Endothelial cell (in vitro differentiated cells): ENCODE data around the gene OOSP1. TPM values are rescaled to one million over a fixed set of nuclear protein-coding genes. Genes with fewer than 3 reads are reported as not detected.

Experiments used
- DNase-seq: peaks from one replicate; pipeline ENCODE4 v3.0.0; 2021; ENCODE audit warnings: low spot score
- H3K27ac Mint-ChIP-seq: one replicate; pipeline ENCODE4 v1.8.0; 2021; ENCODE audit warnings: mixed read lengths, inconsistent platforms; ENCODE audit not compliant: unreplicated experiment
- H3K27me3 Mint-ChIP-seq: one replicate; pipeline ENCODE4 v1.8.0; 2021; ENCODE audit warnings: mild to moderate bottlenecking, moderate library complexity, mixed read lengths, inconsistent platforms; ENCODE audit not compliant: unreplicated experiment
- H3K36me3 Mint-ChIP-seq: one replicate; pipeline ENCODE4 v1.8.0; 2021; ENCODE audit warnings: mild to moderate bottlenecking, low read depth, mixed read lengths, inconsistent platforms; ENCODE audit not compliant: unreplicated experiment
- H3K4me1 Mint-ChIP-seq: one replicate; pipeline ENCODE4 v1.8.0; 2021; ENCODE audit warnings: mild to moderate bottlenecking, mixed read lengths, inconsistent platforms; ENCODE audit not compliant: unreplicated experiment
- H3K4me3 Mint-ChIP-seq: one replicate; pipeline ENCODE4 v1.8.0; 2021; ENCODE audit warnings: mild to moderate bottlenecking, mixed read lengths, inconsistent platforms; ENCODE audit not compliant: unreplicated experiment
- H3K9me3 Mint-ChIP-seq: one replicate; pipeline ENCODE4 v1.8.0; 2021; ENCODE audit warnings: mixed read lengths, inconsistent platforms; ENCODE audit not compliant: unreplicated experiment
- total RNA-seq: library from RNA; stranded (reverse); fragmentation: NEBNext Ultra II Directional; extraction: Animal tissue kit (Norgen Biotek cat#: 25700); gene quantifications from one replicate; pipeline ENCODE4 v1.2.1, GENCODE V29; 2021; ENCODE audit not compliant: unreplicated experiment
- TF ChIP-seq, protein P1 (sequence below): fragments of 200-600 bp; sonication (generic); IDR thresholded peaks from one replicate; pipeline ENCODE4 v1.5.0; 2021; ENCODE audit warnings: antibody characterized with exemption; ENCODE audit not compliant: unreplicated experiment

OOSP1 gene
- total RNA-seq, 1 donor from 2014 or later, result 0.38 TPM

GRCh38 chr11:59983212-59983611, 45.0 kb downstream of the OOSP1 start:
- Mint-ChIP-seq H3K9me3 (no peaks in the 10 kb centered on the region), H3K36me3 (no peaks in the 10 kb centered on the region), H3K27ac (no peak overlapping the region), H3K4me1 (no peaks in the 10 kb centered on the region), H3K27me3 (no peaks in the 10 kb centered on the region), H3K4me3 (no peak overlapping the region)
- TF ChIP-seq, protein P1, sequence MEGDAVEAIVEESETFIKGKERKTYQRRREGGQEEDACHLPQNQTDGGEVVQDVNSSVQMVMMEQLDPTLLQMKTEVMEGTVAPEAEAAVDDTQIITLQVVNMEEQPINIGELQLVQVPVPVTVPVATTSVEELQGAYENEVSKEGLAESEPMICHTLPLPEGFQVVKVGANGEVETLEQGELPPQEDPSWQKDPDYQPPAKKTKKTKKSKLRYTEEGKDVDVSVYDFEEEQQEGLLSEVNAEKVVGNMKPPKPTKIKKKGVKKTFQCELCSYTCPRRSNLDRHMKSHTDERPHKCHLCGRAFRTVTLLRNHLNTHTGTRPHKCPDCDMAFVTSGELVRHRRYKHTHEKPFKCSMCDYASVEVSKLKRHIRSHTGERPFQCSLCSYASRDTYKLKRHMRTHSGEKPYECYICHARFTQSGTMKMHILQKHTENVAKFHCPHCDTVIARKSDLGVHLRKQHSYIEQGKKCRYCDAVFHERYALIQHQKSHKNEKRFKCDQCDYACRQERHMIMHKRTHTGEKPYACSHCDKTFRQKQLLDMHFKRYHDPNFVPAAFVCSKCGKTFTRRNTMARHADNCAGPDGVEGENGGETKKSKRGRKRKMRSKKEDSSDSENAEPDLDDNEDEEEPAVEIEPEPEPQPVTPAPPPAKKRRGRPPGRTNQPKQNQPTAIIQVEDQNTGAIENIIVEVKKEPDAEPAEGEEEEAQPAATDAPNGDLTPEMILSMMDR, result no peak
- no peak for DNase-seq

GRCh38 chr11:59984368-59984767, 46.1 kb downstream of the OOSP1 start:
- H3K27ac Mint-ChIP-seq, result no peak overlapping the region
- TF ChIP-seq, protein P1, result no peak
- H3K9me3 Mint-ChIP-seq, result no peaks in the 10 kb centered on the region
- H3K27me3 Mint-ChIP-seq, result no peaks in the 10 kb centered on the region
- no peak for DNase-seq
- H3K4me3 Mint-ChIP-seq, result no peak overlapping the region
- H3K36me3 Mint-ChIP-seq, result no peaks in the 10 kb centered on the region
- H3K4me1 Mint-ChIP-seq, result no peaks in the 10 kb centered on the region

- no peak for DNase-seq
- H3K27ac Mint-ChIP-seq, result no peak overlapping the region
- no peaks in the 10 kb centered on the region for H3K4me1 Mint-ChIP-seq
- H3K4me3 Mint-ChIP-seq, result no peak overlapping the region
- TF ChIP-seq, protein P1, result no peak
- no peaks in the 10 kb centered on the region for H3K9me3 Mint-ChIP-seq
- H3K27me3 Mint-ChIP-seq, result peaks cover 4% of the 10 kb centered on the region
- no peaks in the 10 kb centered on the region for H3K36me3 Mint-ChIP-seq
These were observed 52.2 kb downstream of the OOSP1 start for GRCh38 chr11:59990421-59990820.

GRCh38 chr11:59992425-59992824, 54.2 kb downstream of the OOSP1 start:
- no peak overlapping the region for H3K27ac Mint-ChIP-seq
- no peak for DNase-seq
- H3K9me3 Mint-ChIP-seq, result no peaks in the 10 kb centered on the region
- no peaks in the 10 kb centered on the region for H3K4me1 Mint-ChIP-seq
- no peaks in the 10 kb centered on the region for H3K36me3 Mint-ChIP-seq
- no peak overlapping the region for H3K4me3 Mint-ChIP-seq
- peaks cover 4% of the 10 kb centered on the region for H3K27me3 Mint-ChIP-seq
- TF ChIP-seq, protein P1, result no peak

DNA sequence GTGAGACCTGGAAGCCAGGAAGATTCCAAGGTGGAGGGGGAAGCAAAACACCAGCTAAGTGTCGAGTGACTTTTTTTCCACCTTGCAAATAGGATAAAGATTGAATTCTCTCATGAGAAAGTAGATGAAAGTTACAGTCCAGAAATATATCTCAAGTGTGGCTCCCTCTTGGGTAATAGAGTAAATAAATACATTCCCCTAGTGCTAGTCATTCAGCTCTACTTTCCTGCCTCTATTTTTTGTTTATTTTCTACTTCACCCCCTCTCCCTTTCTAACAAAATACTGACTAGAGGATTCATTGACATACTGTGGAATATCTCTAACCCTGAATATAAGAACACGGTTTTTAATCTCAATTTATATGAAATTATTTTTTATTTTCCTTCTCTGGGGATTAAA, 59.6 kb downstream of the OOSP1 start:
- no peak overlapping the region for H3K4me3 Mint-ChIP-seq
- DNase-seq, result no peak
- peaks cover 3% of the 10 kb centered on the region for H3K27me3 Mint-ChIP-seq
- no peaks in the 10 kb centered on the region for H3K36me3 Mint-ChIP-seq
- TF ChIP-seq, protein P1, result no peak
- H3K27ac Mint-ChIP-seq, result no peak overlapping the region
- no peaks in the 10 kb centered on the region for H3K9me3 Mint-ChIP-seq
- no peaks in the 10 kb centered on the region for H3K4me1 Mint-ChIP-seq
